HG02840 (cell line): ENCODE results near the gene DDR1.

ENCODE experiments used
- ATAC-seq: cut with Tn5 transposase; IDR thresholded peaks from one replicate; pipeline ENCODE4 v1.9.1; 2021; ENCODE audit warnings: mild to moderate bottlenecking, moderate library complexity, moderate number of reproducible peaks; ENCODE audit not compliant: unreplicated experiment, low FRiP score

Gene DDR1

DNA sequence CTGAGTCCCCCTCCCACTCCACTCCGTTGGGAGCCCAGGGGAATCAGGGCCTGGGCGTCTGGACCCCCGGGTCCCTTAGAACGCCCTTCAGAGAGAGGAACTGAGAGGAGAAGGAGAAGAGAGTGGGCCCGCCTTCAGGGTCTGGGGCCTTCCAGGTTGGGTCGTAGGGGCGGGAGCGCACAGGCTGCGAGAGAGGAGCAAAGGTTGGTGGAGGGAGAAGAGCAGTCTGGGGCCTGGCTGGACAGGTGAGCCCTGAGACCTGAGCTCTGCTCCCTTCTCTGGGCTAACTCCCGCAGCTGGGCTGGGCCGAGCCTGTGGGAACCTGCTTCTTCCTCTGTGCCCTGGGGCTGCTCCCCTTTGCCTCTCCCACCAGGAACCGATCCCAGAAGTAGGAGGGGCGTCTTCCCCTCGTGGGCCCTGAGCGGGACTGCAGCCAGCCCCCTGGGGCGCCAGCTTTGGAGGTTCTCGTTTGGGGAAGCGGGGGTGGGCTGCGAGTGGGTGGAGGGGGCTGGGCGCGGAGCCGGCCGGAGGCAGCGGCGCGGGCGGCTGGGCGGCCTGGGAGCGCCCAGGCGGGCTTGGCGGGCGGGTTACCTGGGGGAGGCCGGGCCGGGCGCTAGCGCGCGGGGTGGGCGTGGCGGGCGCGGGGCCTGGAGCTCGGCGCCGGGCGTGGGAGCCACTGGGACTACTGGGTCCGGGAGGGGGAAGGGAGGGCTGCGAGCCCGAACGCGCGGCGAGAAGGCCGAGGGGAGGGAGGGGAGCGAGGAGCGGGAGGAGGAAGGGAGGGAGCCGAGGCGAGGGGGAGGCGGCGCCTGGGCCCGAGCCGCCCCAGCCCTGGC lies at the start of gene DDR1:
Gene DDR1 (plus strand): TSS at position 835 of the 836 bp plus-strand sequence. CDS start 4,211 bp downstream, outside the sequence.
- no peak for ATAC-seq

DNA sequence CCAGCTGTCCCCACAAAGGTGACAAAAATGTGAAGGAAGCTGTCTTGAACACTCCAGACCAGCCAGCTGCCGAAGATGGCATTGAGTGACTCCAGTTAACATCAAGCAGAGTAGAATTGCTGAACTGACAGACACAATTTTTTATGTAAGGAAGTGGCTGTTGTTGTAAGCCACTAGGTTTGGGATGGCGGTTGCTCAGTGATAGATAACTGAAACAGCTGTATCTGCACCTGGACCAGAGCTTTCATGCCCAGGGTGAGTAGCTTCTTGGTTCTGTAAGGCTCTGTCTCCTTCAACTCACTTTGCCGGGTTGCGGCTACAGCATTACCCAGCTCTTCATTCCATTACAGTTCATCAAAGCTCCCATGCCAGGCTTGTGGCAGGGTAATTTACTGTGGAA lies 49.7 kb upstream of the DDR1 start:
- no peak for ATAC-seq

DNA sequence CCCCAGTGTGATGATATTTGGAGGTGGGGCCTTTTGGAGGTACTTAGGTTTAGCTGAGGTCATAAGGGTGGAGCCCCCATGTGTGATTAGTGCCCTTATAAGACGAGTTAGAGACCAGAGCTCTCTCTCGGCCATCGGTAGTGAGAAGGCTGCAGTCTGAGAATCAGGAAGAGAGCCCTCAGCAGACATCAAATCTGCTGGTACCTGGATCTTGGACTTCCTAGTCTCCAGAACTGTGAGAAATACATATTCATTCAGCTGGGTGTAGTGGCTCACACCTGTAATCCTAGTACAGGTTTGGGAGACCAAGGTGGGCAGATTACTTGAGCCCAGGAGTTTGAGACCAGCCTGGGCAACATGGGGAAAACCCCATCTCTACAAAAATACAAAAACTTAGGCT lies 48.7 kb upstream of the DDR1 start:
- ATAC-seq, result no peak

DNA sequence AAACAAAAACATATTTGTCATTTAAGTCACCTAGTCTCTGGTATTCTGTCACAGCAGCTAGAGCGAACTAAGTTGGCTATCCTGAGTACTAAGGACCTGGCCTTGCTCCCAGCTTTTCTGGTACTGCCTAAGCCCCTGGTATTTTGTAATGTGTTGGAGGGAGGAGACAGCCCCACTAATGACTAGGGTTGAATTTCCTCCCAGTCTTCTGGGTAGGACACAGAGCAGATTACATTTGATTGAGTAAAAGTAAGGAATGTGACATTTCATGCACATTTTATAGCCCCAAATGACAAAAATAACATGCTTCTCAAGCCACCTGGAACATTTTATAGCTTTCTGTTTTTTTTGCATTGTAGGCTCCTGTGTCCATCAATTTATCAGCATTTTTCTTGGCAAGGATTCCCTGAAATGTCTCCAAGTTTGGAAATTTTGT lies 47.9 kb upstream of the DDR1 start:
- no peak for ATAC-seq

DNA sequence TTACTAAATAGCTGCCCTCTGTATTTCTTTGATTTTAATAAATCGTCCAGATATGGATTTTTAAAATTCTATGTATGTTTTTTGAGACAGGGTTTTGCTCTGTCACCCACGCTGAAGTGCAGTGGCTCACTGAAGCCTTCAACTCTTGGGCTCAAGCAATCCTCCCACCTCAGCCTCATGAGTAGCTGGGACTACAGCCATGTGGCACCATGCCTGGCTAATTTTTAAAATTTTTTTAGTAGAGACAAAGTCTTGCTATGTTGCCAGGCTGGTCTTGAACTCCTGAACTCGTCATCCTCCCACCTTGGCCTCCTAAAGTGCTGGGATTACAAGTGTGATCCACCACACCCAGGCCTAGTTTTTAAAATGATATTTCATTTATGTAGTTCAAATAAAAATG lies 47.4 kb upstream of the DDR1 start:
- ATAC-seq, result no peak

DNA sequence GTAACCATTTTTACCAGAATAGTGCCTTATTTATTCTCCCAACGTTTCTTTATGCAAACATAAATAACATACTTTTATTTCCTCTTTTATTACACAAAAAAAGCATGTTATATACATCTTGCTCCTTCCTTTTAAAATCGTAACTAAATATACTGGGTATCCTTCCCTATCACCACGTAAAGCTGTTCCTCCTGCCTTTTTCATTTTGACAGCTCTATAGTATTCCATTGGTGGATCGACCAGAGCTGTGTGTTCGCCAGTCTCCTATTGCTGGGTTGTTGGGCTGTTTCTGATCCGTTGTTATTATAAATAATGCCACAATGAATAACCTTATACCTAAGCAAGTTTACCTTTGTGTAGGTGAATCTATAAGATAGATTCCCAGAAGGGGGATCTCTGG lies 46.9 kb upstream of the DDR1 start:
- ATAC-seq, result no peak

DNA sequence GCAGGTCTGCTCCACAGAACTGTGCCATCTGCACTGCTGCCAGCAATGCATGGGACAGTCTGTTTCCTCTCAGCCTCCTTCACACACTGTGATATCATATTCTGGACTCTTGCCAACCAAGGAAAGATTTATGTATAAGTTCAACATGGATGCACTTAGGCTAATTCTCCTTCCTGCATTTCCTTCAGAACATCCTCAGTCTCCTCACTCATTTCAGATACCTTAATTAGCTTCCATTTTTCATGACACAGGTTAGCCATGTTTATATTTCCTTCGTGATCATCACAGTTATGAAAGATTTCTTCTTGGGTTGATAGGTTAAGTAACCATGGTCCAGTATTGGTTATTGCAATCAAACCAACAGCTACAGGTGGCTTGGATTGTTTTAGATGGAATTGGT lies 46.4 kb upstream of the DDR1 start:
- ATAC-seq, result no peak

DNA sequence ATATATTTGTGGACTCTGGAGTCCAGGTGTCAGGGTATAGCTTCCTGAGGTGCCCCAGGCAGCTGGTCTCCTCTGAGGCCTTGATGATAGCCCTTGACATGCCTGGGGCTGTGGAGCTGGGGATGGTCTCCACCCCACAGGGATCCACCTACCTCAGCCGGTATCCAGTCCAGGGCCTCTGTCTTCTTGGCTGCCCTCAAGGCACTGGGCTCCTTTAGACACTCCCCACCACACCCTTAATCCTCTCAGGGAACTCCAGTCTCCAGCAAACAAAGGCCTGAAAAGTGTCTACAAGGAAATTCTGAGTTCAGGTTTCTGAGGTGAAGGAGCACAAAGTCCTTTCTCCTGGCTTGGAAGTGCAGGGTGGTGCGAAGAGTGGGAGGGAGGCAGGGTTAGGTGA lies 44.6 kb upstream of the DDR1 start:
- ATAC-seq, result no peak

DNA sequence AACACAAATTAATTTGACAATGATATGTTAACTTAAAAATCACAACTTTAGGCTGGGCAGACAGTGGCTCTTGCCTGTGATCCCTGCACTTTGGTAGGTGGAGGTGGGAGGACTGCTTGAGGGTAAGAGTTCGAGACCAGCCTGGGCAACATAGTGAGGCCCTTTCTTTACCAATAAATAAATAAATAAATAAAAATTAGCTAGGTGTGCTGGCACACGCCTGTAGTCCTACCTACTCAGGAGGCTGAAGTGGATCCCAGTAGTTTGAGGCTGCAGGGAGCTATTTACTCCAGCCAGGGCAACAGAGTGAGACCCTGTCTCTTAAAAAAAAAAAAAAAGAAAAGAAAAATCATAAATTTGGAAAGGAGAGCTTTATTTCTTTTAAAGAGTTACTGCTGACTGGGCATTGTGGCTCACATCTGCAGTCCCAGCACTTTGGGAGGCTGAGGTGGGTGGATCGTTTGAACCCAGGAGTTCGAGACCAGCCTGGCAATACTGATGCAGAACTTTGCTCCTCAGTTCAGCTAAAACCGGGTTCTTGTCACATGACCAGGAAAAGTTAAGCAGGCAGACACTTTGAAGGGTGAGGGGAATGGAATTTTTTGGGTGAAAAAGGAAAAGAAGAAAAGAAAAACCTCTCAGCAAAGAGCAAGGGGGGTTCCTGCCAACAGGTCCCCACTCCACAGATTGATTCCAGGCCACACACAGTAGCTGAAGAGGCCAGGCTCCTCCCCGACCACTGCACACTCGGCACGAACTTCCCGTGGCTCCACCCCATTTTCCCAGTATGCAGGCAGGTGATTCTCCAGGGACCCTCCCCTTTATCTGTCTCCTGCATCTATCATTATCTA lies 44.0 kb upstream of the DDR1 start:
- no peak for ATAC-seq

DNA sequence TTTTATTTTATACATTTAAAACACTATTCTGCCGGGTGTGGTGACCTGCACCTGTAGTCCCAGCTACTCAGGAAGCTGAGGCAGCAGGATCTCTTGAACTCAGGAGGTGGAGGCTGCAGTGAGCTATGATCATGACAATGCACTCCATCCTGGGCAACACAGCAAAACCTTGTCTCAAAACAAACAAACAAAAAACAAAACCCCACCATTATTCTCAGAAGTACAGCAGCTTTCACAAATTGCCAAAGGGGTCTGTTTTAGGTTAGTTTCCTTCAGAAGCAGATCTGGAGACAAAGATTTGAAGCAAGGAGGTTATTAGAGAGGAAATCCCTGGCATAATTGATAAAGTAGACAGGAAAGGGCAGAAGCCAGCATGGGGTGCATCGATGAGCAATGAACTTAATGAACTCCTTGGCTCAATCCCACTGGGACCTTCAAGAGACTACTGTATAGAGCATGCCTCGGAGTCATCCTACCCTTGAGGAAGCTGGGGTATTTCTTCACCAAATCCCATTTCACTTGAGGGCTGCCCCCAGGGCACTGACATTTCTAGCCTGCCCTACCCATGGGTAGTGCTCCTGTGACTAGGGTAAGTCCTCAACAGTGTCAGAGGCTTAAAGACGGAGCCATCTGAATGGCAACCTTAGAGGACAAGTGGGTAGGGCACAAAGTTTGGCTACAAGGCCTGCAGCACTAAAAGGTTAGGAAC lies 43.2 kb upstream of the DDR1 start:
- ATAC-seq, result no peak

DNA sequence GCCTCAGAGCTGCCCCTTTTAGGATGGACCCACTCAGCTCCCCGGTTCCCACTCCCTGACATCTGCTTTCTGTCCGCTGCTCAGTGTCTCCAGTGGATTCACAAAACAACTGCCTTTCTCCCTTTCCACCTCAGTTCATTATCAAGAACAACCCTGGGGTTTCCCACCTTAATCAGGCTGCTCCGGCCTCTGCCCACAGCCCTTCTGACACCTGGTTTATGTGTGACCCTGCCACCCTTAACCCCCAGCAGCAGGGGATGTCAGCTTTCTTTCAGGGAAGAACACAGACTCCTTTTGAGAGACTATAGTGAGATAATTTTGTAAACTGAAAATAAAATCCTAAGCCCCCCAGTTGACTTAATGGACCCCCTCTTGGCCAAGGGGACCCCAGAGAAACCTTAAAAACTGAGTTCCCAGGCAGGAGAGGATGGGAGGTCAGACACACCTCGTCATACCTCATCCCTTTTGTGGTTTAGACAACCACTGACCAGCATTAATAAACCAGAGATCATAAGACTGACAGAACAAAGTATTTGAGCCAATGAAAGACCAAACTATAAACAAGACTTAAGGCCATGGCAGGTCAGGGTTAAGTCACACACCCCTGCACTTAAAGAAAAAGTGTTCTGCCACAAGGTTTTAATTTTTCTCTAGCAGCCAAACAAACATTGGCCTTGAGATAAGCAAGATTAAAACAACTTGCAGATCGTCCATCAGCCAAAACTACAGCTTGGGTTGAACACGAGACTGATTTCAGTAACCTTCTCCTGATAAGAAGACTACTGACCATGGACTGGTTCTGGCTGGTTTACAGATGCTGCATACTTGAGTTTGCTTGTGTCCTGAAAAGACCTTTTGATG lies 42.4 kb upstream of the DDR1 start:
- ATAC-seq, result no peak

DNA sequence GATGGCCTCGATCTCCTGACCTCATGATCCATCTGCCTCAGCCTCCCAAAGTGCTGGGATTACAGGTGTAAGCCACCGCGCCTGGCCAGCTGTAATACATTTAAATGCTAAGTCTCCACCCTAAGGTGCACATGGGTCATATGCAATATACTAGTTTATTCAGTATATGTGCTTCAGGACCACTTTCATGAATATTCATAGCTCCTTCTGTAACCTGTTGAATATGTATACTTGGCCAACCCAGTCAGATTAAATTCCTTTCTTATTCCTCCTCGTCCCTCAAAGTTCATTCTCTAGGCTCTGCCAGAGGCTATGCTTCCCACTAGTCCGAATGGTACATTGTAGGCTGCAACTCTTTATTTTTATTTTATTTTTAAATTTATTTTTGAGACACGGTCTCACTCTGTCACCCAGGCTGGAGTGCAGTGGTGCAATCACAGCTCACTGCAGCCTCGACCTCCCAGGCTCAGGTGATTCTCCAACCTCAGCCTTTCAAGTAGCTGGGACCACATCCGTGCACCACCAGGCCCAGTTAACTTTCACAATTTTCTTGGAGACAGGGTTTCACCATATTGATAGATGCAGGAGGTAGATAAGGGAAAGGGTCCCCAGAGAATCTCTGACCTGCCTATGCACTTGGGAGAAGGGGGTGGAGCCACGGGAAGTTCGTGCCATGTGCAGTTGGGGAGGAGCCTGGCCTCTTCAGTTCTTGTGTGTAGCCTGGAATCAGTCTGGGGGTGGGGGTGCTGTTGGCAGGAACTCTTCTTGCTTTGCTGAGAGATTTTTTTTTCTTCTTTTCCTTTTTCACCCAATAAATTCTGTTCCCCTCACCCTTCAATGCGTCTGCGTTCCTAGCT lies 41.3 kb upstream of the DDR1 start:
- ATAC-seq, result no peak

DNA sequence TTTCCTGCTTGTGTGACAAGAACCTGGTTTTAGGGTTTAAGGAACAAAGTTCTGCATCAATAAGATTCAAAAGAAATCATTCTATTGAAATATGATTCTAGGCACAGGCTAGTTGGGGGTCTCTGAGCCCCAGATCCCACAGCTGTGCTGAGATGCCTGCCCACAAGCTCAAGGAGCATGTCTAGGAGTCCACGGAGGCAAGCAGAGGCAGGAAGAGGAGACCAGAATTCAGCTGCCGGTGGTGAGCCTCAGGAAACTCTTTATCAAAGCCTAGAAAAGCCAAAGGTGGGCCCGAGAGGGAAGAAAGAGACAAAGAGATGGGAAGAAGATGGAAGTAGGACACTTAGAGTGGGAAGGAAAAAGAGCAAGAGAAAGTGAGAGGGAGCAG lies 40.7 kb upstream of the DDR1 start:
- ATAC-seq, result no peak

DNA sequence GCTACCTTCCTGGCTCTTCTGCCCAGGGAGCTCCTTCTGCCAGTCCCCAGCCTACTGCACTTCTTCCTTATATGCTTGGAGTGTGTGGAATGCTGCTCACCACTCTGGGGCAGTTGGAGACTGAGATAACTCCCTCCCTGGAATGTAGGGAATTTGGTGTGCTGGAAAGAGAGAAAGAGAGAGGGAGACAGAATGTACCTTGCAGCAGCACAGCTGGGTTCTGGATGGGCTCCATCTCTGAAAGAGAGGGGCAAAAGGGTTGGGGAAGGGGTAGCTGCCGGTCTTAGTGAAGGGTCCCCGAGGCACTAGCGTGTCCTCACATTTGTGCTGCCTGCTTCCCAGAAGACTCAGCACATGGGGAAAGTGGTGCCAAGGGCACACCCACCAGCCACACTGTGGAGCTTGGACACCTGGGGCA lies 40.2 kb upstream of the DDR1 start:
- ATAC-seq, result no peak

DNA sequence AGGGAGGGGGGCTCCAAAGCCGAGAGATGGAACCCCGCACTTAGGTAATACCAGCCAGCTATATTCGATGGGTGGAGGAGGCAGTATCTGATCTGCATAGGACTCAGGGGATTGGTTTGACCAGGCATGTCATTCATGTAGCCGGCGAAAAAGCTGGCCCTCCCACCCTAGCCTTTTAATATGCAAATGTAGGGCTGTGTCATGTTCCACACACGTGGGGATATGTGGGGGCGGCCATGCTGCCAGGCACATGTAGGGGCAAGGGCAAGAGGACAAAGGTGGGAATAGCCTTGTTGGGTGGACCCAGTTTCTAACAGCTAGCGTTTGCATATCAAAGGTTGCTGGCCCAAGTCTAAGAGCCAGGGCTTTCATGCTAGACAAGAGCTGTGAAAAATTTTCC lies 39.1 kb upstream of the DDR1 start:
- ATAC-seq, result no peak

DNA sequence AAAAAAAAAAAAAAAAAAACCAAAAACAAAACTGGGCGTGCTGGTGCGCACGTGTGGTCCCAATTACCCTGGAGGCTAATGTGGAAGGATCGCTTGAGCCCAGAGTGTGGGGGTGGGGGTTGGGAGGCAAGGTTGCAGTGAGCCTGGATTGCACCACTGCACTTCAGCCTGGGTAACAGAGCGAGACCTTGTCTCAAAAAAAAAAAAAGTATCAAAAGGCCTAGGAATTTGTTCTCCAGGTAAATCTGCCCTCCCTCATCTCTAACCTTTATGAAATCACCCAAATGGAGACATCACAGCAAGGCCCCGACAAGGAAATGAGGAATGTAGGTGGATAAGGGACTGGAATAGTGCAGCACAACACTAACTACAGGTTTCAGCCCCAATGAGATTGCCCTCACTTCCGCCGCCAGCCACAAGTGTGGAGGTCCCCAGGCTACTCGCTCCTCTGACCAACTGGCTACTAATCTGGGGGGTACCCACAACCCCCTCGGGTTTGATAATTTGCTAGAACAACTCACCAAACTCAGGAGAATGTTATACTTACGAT lies 36.8 kb upstream of the DDR1 start:
- ATAC-seq, result no peak

DNA sequence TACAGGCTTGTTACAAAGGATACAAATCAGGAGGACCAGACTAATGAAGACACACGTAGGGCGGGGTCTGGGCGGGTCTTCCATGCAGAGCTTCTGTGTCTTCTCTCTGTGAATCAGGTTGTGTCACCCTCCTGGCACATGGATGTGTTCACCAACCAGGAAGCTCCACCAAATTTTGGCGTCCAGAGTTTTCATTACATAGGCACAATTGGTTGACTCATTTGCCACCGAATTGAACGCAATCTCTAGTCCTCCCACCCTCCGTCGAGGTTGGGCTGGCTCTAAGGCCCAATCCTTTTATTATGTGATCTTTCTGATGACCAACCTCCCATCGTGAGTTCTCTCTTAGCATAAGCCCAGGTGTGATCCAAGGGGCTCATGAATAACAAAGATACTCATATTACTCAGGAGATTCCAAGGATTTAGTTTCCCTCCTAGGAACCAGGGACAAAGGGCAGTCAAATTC lies 36.3 kb upstream of the DDR1 start:
- no peak for ATAC-seq

DNA sequence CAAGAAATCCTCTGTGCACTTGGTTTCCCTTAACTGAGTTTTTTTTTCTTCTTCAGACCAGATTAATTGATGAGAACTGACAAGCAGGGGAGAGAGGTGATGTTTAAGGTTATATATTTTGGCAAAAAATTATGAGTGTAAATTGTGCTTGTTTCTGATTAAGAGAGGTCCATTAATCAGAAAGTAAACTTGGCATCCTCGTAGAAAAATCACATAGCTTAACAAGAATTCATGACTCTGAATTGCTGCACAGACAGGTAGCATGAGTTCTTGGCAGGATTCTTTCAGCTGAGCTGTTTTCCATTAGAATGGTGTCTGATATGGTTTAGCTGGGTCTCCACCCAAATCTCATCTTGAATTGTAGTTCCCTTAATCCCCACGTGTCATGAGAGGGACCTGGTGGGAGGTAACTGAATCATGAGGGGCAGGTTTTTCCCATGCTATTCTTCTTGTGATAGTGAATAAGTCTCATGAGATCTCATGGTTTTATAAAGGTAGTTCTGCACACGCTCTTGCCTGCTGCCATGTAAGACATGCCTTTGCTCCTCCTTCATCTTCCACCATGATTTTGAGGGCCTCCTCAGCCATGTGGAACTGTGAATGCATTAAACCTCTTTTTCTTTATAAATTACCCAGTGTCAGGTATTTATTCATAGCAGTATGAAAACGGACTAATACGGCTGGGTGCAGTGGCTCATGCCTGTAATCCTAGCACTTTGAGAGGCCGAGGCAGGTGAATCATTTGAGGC lies 34.2 kb upstream of the DDR1 start:
- no peak for ATAC-seq
